Measurements from ENCODE around the gene ADAMTS7.

DNA sequence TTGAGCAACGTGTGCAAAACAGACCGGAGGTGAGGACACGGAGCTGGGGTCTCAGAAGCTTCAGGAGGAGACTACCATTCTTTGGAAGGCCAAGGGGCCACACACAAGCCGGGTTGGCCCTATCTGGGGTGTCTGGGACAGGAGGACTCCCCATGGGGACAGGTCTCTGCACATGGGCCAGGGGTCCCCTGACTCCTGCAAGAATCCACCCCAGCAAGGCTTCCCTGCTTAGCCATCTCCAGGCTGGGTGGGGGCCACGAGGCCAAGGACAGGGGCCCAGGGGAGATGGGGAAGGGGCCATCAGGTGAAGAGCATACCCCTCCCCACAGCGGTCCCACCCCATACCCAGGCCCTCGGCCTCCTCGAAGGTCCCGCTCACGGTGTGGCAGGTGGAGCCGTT is 38.5 kb downstream of the ADAMTS7 start:
- TF ChIP-seq CEBPB (IDR thresholded peaks at IDR 0.05; ENCODE audit: low read depth), result no peak
- TF ChIP-seq, protein P1, sequence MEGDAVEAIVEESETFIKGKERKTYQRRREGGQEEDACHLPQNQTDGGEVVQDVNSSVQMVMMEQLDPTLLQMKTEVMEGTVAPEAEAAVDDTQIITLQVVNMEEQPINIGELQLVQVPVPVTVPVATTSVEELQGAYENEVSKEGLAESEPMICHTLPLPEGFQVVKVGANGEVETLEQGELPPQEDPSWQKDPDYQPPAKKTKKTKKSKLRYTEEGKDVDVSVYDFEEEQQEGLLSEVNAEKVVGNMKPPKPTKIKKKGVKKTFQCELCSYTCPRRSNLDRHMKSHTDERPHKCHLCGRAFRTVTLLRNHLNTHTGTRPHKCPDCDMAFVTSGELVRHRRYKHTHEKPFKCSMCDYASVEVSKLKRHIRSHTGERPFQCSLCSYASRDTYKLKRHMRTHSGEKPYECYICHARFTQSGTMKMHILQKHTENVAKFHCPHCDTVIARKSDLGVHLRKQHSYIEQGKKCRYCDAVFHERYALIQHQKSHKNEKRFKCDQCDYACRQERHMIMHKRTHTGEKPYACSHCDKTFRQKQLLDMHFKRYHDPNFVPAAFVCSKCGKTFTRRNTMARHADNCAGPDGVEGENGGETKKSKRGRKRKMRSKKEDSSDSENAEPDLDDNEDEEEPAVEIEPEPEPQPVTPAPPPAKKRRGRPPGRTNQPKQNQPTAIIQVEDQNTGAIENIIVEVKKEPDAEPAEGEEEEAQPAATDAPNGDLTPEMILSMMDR (IDR thresholded peaks at IDR 0.05 in 2 of 3, conservative IDR thresholded peaks at IDR 0.05 in 1 of 3; ENCODE audit: borderline replicate concordance in 1 of 3, insufficient read depth in 1 of 3, low read depth in 2 of 3, low read length in 2 of 3), result no peak
- TF ChIP-seq CBX3 (IDR thresholded peaks at IDR 0.05; ENCODE audit: low read depth), result no peak
- TF ChIP-seq JUND (IDR thresholded peaks at IDR 0.05), result no peak
- TF ChIP-seq, protein P2, sequence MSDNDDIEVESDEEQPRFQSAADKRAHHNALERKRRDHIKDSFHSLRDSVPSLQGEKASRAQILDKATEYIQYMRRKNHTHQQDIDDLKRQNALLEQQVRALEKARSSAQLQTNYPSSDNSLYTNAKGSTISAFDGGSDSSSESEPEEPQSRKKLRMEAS (IDR thresholded peaks at IDR 0.05), result no peak
- TF ChIP-seq POLR2A (IDR thresholded peaks at IDR 0.05; ENCODE audit: borderline replicate concordance, extremely low read depth, insufficient read depth, insufficient read length), result no peak
- no peak for TF ChIP-seq POLR2AphosphoS5 (IDR thresholded peaks at IDR 0.05; ENCODE audit: low read depth, low read length)
- TF ChIP-seq ELF1 (IDR thresholded peaks at IDR 0.05; ENCODE audit: borderline replicate concordance, low read depth), result no peak
- no peak for TF ChIP-seq YY1 (IDR thresholded peaks at IDR 0.05; ENCODE audit: extremely low read depth, insufficient replicate concordance, low read depth, low read length)
- no peak for TF ChIP-seq EZH2phosphoT487 (IDR thresholded peaks at IDR 0.05; ENCODE audit: borderline replicate concordance)
- no peak for TF ChIP-seq EZH2 (IDR thresholded peaks at IDR 0.05)
- no peak for TF ChIP-seq RAD21 (IDR thresholded peaks at IDR 0.05; ENCODE audit: low read depth)
- TF ChIP-seq, protein P3, sequence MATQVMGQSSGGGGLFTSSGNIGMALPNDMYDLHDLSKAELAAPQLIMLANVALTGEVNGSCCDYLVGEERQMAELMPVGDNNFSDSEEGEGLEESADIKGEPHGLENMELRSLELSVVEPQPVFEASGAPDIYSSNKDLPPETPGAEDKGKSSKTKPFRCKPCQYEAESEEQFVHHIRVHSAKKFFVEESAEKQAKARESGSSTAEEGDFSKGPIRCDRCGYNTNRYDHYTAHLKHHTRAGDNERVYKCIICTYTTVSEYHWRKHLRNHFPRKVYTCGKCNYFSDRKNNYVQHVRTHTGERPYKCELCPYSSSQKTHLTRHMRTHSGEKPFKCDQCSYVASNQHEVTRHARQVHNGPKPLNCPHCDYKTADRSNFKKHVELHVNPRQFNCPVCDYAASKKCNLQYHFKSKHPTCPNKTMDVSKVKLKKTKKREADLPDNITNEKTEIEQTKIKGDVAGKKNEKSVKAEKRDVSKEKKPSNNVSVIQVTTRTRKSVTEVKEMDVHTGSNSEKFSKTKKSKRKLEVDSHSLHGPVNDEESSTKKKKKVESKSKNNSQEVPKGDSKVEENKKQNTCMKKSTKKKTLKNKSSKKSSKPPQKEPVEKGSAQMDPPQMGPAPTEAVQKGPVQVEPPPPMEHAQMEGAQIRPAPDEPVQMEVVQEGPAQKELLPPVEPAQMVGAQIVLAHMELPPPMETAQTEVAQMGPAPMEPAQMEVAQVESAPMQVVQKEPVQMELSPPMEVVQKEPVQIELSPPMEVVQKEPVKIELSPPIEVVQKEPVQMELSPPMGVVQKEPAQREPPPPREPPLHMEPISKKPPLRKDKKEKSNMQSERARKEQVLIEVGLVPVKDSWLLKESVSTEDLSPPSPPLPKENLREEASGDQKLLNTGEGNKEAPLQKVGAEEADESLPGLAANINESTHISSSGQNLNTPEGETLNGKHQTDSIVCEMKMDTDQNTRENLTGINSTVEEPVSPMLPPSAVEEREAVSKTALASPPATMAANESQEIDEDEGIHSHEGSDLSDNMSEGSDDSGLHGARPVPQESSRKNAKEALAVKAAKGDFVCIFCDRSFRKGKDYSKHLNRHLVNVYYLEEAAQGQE (IDR thresholded peaks at IDR 0.05; ENCODE audit: low read depth), result no peak
- no peak for TF ChIP-seq SP1 (IDR thresholded peaks at IDR 0.05; ENCODE audit: low read depth)

Data from HCT116 (cell line).